Keratinocyte (primary cell): Measurements from ENCODE around the gene INO80. TPM values are rescaled to one million over a fixed set of nuclear protein-coding genes. Genes with fewer than 3 reads are reported as not detected.

ENCODE experiments used
- DNase-seq: peaks from one replicate; pipeline ENCODE4 v3.0.0-alpha.2; 2011; ENCODE audit warnings: low read depth, missing footprints, low spot score
- FAIRE-seq: peaks from 2 replicates; lab custom pipeline; 2011; peaks lifted over from hg19 to GRCh38; lab: Jason Lieb, UNC
- H2AFZ ChIP-seq: 2 replicates; pipeline ENCODE4 v1.6.0; 2012; ENCODE audit warnings: low read length, control low read depth, inconsistent platforms; ENCODE audit not compliant: control insufficient read depth
- H3K27ac ChIP-seq: 2 replicates; pipeline ENCODE4 v1.5.1; 2011; ENCODE audit warnings: low read length; ENCODE audit not compliant: control insufficient read depth, insufficient read depth
- H3K27me3 ChIP-seq: 3 replicates; pipeline ENCODE4 v1.6.0; 2011; ENCODE audit warnings: low read length; ENCODE audit not compliant: control insufficient read depth, insufficient read depth; ENCODE audit errors: extremely low read depth
- H3K36me3 ChIP-seq, 2 experiments: 2 replicates in 1 of 2; 3 replicates in 1 of 2; pipeline ENCODE4 v1.5.1; 2011; ENCODE audit warnings: low read length in 2 of 2, mild to moderate bottlenecking in 1 of 2; ENCODE audit not compliant: control insufficient read depth in 2 of 2, insufficient read depth in 2 of 2; ENCODE audit errors: extremely low read depth in 1 of 2
- H3K4me1 ChIP-seq: 3 replicates; pipeline ENCODE4 v1.5.1; 2011; ENCODE audit warnings: low read length; ENCODE audit not compliant: control insufficient read depth, insufficient read depth; ENCODE audit errors: extremely low read depth
- H3K4me2 ChIP-seq: 3 replicates; pipeline ENCODE4 v1.6.0; 2011; ENCODE audit warnings: low read depth, low read length; ENCODE audit not compliant: control insufficient read depth, insufficient read depth; ENCODE audit errors: extremely low read depth
- H3K4me3 ChIP-seq, 3 experiments: fragments of 200-600 bp in 1 of 3; sonication (generic) in 1 of 3; 2 replicates in 2 of 3; 3 replicates in 1 of 3; pipeline ENCODE4 v1.5.1; 2011 to 2016; ENCODE audit warnings: low read length in 3 of 3, mild to moderate bottlenecking in 3 of 3, control low read depth in 2 of 3, inconsistent platforms in 1 of 3, low read depth in 1 of 3, mixed read lengths in 1 of 3, mixed run types in 1 of 3, moderate library complexity in 1 of 3; ENCODE audit not compliant: control insufficient read depth in 2 of 3, insufficient read depth in 2 of 3; ENCODE audit errors: extremely low read depth in 1 of 3
- H3K79me2 ChIP-seq: 2 replicates; pipeline ENCODE4 v1.6.0; 2012; ENCODE audit warnings: low read length; ENCODE audit not compliant: control insufficient read depth, insufficient read depth
- H3K9ac ChIP-seq: 3 replicates; pipeline ENCODE4 v1.6.0; 2011; ENCODE audit warnings: low read length; ENCODE audit not compliant: control insufficient read depth, insufficient read depth; ENCODE audit errors: extremely low read depth
- H3K9me1 ChIP-seq: 3 replicates; pipeline ENCODE4 v1.6.0; 2011; ENCODE audit warnings: low read length; ENCODE audit not compliant: control insufficient read depth, insufficient read depth; ENCODE audit errors: extremely low read depth
- H3K9me3 ChIP-seq: 2 replicates; pipeline ENCODE4 v1.5.1; 2012; ENCODE audit warnings: low read depth, low read length; ENCODE audit not compliant: control insufficient read depth
- H4K20me1 ChIP-seq: 3 replicates; pipeline ENCODE4 v1.6.0; 2011; ENCODE audit warnings: low read length; ENCODE audit not compliant: control insufficient read depth, insufficient read depth; ENCODE audit errors: extremely low read depth
- EZH2 ChIP-seq: IDR thresholded peaks from one replicate; pipeline ENCODE4 v1.6.1; 2012; ENCODE audit warnings: inconsistent platforms, mild to moderate bottlenecking, low read length, moderate library complexity
- dilution Hi-C: fragments of 300-500 bp; cut with MboI; formaldehyde crosslinking; loops from one replicate; pipeline ENCODE4 v1.7.0; 2020; ENCODE audit warnings: low sequenced_read_pairs; ENCODE audit not compliant: extremely low pct_ligation_motif_present
- polyA plus RNA-seq, 5 experiments: library from polyadenylated mRNA; depleted of rRNA in 3 of 5; stranded (reverse) in 3 of 5; stranded (forward) in 1 of 5; unstranded in 1 of 5; fragments of >200 nt; gene quantifications; 1 replicate in 1 of 5; 2 replicates in 3 of 5; 3 replicates in 1 of 5; pipeline versions ENCODE4 v1.2.1 to v1.2.3, GENCODE V29; 2011 to 2012; ENCODE audit warnings: missing spikeins in 2 of 5, low read depth in 1 of 5, low replicate concordance in 1 of 5
- TF ChIP-seq, protein P1 (sequence below), 3 experiments: IDR thresholded peaks in 1 of 3; conservative IDR thresholded peaks in 1 of 3; optimal IDR thresholded peaks in 1 of 3; 2 replicates in 2 of 3; 3 replicates in 1 of 3; pipeline versions ENCODE3 to v1.5.1; 2011; ENCODE audit warnings: low read length in 3 of 3, mild to moderate bottlenecking in 3 of 3, moderate library complexity in 2 of 3, control low read depth in 1 of 3, inconsistent platforms in 1 of 3; ENCODE audit not compliant: insufficient read depth in 2 of 3; ENCODE audit errors: extremely low read depth in 1 of 3

The INO80 gene
- polyA plus RNA-seq, 1 donor (not counting 4 experiments of a cell fraction or from before 2014, with no cell fraction given), result 10.3 TPM

DNA sequence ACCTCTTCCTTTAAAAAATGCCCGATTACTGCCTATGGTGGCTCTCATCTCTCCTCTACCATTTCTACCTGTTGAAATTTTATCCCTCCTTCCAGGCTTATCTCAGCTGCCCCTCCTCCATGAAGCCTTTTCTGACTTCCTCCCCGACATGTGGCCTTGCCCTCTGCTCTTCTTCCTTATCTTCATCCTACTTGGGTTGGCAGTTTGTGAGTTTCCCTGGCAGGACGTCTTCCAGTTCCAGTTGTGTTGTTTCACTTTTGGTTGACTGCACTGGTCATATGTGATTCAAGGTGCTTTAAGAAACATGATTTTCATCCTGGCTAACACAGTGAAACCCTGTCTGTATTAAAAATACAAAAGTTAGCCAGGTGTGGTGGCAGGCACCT, 182.6 kb downstream of the INO80 start:
- Histone ChIP-seq H3K9me3 (no peaks in the 10 kb centered on the region), H3K4me1 (peaks cover 12% of the 10 kb centered on the region), H3K4me2 (no peak overlapping the region), H3K27me3 (peaks cover 52% of the 10 kb centered on the region), H3K4me3 (no peak overlapping the region), H3K27ac (no peak overlapping the region), H2AFZ (no peak overlapping the region), H4K20me1 (peaks cover 2% of the 10 kb centered on the region), H3K36me3 (no peaks in the 10 kb centered on the region), H3K9ac (no peak overlapping the region), H3K9me1 (no peaks in the 10 kb centered on the region), H3K79me2 (no peaks in the 10 kb centered on the region)
- dilution Hi-C loops, result no loop called here
- TF ChIP-seq, protein P1, sequence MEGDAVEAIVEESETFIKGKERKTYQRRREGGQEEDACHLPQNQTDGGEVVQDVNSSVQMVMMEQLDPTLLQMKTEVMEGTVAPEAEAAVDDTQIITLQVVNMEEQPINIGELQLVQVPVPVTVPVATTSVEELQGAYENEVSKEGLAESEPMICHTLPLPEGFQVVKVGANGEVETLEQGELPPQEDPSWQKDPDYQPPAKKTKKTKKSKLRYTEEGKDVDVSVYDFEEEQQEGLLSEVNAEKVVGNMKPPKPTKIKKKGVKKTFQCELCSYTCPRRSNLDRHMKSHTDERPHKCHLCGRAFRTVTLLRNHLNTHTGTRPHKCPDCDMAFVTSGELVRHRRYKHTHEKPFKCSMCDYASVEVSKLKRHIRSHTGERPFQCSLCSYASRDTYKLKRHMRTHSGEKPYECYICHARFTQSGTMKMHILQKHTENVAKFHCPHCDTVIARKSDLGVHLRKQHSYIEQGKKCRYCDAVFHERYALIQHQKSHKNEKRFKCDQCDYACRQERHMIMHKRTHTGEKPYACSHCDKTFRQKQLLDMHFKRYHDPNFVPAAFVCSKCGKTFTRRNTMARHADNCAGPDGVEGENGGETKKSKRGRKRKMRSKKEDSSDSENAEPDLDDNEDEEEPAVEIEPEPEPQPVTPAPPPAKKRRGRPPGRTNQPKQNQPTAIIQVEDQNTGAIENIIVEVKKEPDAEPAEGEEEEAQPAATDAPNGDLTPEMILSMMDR (optimal IDR thresholded peaks at IDR 0.05 in 1 of 3, IDR thresholded peaks at IDR 0.05 in 1 of 3, conservative IDR thresholded peaks at IDR 0.05 in 1 of 3; ENCODE audit: extremely low read depth in 1 of 3, insufficient read depth in 2 of 3, low read length in 3 of 3), result no peak
- no peak for TF ChIP-seq EZH2
- DNase-seq (no peak), FAIRE-seq (no peak)

DNA sequence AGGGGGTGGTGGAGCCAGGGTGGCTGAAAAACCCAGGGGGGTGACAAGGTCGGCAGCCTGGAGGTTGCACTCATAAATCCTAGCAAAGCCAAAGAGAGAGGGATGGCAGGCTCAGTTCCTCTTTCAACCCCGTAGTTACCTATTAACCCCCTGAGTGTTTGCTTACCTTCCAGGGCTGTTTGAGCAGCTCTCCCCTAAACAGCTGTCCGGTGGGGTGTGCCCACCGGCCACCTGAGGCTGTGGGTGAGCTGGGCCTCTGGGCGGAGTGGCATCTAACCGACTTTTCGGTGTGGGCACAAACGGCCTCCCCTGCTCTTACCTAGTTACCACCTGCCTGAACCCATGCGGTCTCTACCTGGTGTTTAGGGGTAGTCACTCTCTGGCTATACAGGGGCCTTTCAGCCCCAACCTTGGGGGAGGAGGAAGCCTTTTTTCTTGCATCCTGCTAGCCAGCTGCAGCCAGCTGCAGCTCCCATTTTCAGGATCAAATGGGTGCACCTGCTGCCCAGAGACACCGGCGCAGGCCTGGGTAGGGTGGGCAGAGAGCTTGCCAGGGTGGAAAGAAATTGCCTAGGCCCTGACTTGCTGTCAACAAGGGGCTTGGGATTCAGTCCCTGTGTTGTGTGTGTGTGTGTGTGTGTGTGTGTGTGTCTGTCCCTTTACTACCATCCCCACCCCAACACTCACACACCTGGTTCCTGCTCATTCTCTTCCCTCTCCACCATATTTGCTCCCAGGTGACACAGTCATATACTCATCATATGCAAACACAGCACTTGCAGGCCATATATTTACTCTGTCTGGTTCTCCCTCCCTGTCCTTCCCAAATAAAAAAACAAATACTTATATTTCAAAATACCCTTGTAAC, 183.2 kb downstream of the INO80 start:
- Histone ChIP-seq H2AFZ (no peak overlapping the region), H3K9ac (no peak overlapping the region), H3K27me3 (peaks cover 57% of the 10 kb centered on the region), H3K9me1 (no peaks in the 10 kb centered on the region), H3K4me3 (no peak overlapping the region), H3K4me1 (peaks cover 15% of the 10 kb centered on the region), H4K20me1 (peaks cover 2% of the 10 kb centered on the region), H3K36me3 (no peaks in the 10 kb centered on the region), H3K4me2 (no peak overlapping the region), H3K27ac (no peak overlapping the region), H3K9me3 (no peaks in the 10 kb centered on the region), H3K79me2 (no peaks in the 10 kb centered on the region)
- TF ChIP-seq, protein P1 (optimal IDR thresholded peaks at IDR 0.05 in 1 of 3, IDR thresholded peaks at IDR 0.05 in 1 of 3, conservative IDR thresholded peaks at IDR 0.05 in 1 of 3; ENCODE audit: extremely low read depth in 1 of 3, insufficient read depth in 2 of 3, low read length in 3 of 3), result no peak
- TF ChIP-seq EZH2, result no peak
- FAIRE-seq (no peak), DNase-seq (no peak)
- dilution Hi-C loops, result no loop called here
